ENCODE measurements around the gene TDRD5.

DNA sequence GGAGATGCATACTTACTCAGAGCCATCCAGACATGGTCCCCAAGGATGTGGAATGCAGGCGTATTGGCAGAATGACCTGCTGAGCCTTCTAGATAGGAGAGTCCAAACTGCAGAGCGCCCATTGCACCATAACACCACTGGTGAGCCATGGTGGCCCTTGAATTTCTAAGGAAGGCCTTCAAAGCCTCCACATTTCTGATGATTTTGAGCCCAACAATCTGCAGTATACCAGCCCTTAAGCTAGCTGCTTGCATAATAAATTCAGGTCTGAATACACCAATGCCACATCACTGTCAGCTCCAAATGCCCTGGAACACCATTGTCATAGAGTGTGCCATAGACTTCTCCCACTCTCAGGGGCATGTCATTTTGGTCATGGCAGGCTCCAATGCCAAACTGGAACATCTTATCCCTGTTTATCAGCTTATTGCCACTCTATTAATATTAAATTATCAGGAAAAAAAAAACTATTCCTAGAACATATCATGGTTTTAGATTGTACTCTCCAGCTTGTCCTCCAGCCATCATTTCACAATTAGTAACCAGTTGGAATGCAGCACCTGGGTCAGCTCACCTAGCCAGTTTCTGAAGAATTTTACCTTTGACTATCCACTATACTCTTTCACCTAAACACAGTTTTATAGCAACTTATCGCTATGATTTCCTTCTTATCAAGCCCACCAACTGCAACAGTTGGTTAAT lies 42.8 kb upstream of the TDRD5 start:
- TF ChIP-seq, protein P1, sequence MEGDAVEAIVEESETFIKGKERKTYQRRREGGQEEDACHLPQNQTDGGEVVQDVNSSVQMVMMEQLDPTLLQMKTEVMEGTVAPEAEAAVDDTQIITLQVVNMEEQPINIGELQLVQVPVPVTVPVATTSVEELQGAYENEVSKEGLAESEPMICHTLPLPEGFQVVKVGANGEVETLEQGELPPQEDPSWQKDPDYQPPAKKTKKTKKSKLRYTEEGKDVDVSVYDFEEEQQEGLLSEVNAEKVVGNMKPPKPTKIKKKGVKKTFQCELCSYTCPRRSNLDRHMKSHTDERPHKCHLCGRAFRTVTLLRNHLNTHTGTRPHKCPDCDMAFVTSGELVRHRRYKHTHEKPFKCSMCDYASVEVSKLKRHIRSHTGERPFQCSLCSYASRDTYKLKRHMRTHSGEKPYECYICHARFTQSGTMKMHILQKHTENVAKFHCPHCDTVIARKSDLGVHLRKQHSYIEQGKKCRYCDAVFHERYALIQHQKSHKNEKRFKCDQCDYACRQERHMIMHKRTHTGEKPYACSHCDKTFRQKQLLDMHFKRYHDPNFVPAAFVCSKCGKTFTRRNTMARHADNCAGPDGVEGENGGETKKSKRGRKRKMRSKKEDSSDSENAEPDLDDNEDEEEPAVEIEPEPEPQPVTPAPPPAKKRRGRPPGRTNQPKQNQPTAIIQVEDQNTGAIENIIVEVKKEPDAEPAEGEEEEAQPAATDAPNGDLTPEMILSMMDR (IDR thresholded peaks at IDR 0.05) = no peak
- TF ChIP-seq POLR2A (IDR thresholded peaks at IDR 0.05) = no peak
